ENCODE results near the gene RNASEH2B.

Gene RNASEH2B

GRCh38 chr13:50942630-50943311, 33.2 kb downstream of the RNASEH2B start:
- no peak for DNase-seq

GRCh38 chr13:50945669-50946068, 36.1 kb downstream of the RNASEH2B start:
- no peak for DNase-seq

- DNase-seq = no peak
Observed at GRCh38 chr13:50948601-50949000, 39.0 kb downstream of the RNASEH2B start.

- DNase-seq = no peak
Observed at GRCh38 chr13:50950849-50951248, 41.3 kb downstream of the RNASEH2B start.

- DNase-seq = no peak
Observed at GRCh38 chr13:50951366-50951765, 41.8 kb downstream of the RNASEH2B start.

GRCh38 chr13:50955241-50955640, 45.6 kb downstream of the RNASEH2B start:
- no peak for DNase-seq

- DNase-seq = no peak
Observed at GRCh38 chr13:50955798-50956197, 46.2 kb downstream of the RNASEH2B start.

GRCh38 chr13:50957620-50958019, 48.0 kb downstream of the RNASEH2B start:
- DNase-seq = peak in 1 of 2 donors; percentile 8

GRCh38 chr13:50969691-50970090, 60.1 kb downstream of the RNASEH2B start:
- no peak for DNase-seq

GRCh38 chr13:50970956-50971355, 61.4 kb downstream of the RNASEH2B start:
- DNase-seq = no peak

GRCh38 chr13:50974268-50974667, 64.7 kb downstream of the RNASEH2B start:
- no peak for DNase-seq

- DNase-seq = no peak
Observed at GRCh38 chr13:50979187-50979586, 69.6 kb downstream of the RNASEH2B start.

GRCh38 chr13:50981686-50982085, 72.1 kb downstream of the RNASEH2B start:
- DNase-seq = no peak

GRCh38 chr13:50989476-50989875, 79.9 kb downstream of the RNASEH2B start:
- no peak for DNase-seq

- no peak for DNase-seq
Observed at GRCh38 chr13:50990065-50990817, 80.7 kb downstream of the RNASEH2B start.

GRCh38 chr13:50990818-50991506, 81.4 kb downstream of the RNASEH2B start:
- no peak for DNase-seq

GRCh38 chr13:50991579-50992521, 82.3 kb downstream of the RNASEH2B start:
- DNase-seq = peak in 1 of 2 donors; percentile 35

- no peak for DNase-seq
Observed at GRCh38 chr13:50993371-50993770, 83.8 kb downstream of the RNASEH2B start.

- DNase-seq = no peak
Observed at GRCh38 chr13:50993934-50994333, 84.3 kb downstream of the RNASEH2B start.

GRCh38 chr13:50994651-50995050, 85.1 kb downstream of the RNASEH2B start:
- DNase-seq = no peak

GRCh38 chr13:50995854-50996253, 86.3 kb downstream of the RNASEH2B start:
- no peak for DNase-seq

GRCh38 chr13:50998326-50998725, 88.7 kb downstream of the RNASEH2B start:
- DNase-seq = no peak

GRCh38 chr13:50999641-51000040, 90.0 kb downstream of the RNASEH2B start:
- no peak for DNase-seq
